GM19035 (cell line): ENCODE data around the gene VENTX.
"Not testable (repeated sequence)": the region's sequence is repeated elsewhere in the genome, so short reads cannot be mapped to it uniquely, and the experiment has no call there.

Experiments used
- ATAC-seq: cut with Tn5 transposase; IDR thresholded peaks from one replicate; pipeline ENCODE4 v1.9.1; 2021; ENCODE audit not compliant: unreplicated experiment

VENTX gene

GRCh38 chr10:133253361-133253955 lies 15.8 kb downstream of the VENTX start:
- ATAC-seq = no peak

GRCh38 chr10:133254421-133255120 lies 16.9 kb downstream of the VENTX start:
- no peak for ATAC-seq

- ATAC-seq = no peak
These were observed 17.7 kb downstream of the VENTX start for GRCh38 chr10:133255323-133255722.

- ATAC-seq = no peak
These were observed 19.9 kb downstream of the VENTX start for GRCh38 chr10:133257489-133258065.

- no peak for ATAC-seq
These were observed 20.6 kb downstream of the VENTX start for GRCh38 chr10:133258066-133258817.

GRCh38 chr10:133258818-133259601 lies 21.4 kb downstream of the VENTX start:
- ATAC-seq = no peak

- no peak for ATAC-seq
These were observed 21.9 kb downstream of the VENTX start for GRCh38 chr10:133259602-133259989.

GRCh38 chr10:133260895-133261725 lies 23.5 kb downstream of the VENTX start:
- peak; percentile 56 for ATAC-seq

- peak; percentile 72 for ATAC-seq
These were observed 24.2 kb downstream of the VENTX start for GRCh38 chr10:133261726-133262325.

- no peak for ATAC-seq
These were observed 25.0 kb downstream of the VENTX start for GRCh38 chr10:133262696-133263095.

GRCh38 chr10:133263674-133264073 lies 26.0 kb downstream of the VENTX start:
- ATAC-seq = no peak

- no peak for ATAC-seq
These were observed 26.8 kb downstream of the VENTX start for GRCh38 chr10:133264461-133264860.

- not testable (repeated sequence) for ATAC-seq
These were observed 27.4 kb downstream of the VENTX start for GRCh38 chr10:133265052-133265451.

- ATAC-seq = no peak
These were observed 28.6 kb downstream of the VENTX start for GRCh38 chr10:133266056-133266795.

GRCh38 chr10:133267293-133267692 lies 29.6 kb downstream of the VENTX start:
- ATAC-seq = no peak

GRCh38 chr10:133267829-133268228 lies 30.2 kb downstream of the VENTX start:
- no peak for ATAC-seq

- no peak for ATAC-seq
These were observed 30.9 kb downstream of the VENTX start for GRCh38 chr10:133268532-133268931.

GRCh38 chr10:133269367-133269766 lies 31.7 kb downstream of the VENTX start:
- no peak for ATAC-seq

- no peak for ATAC-seq
These were observed 32.5 kb downstream of the VENTX start for GRCh38 chr10:133270204-133270603.
